Omental fat pad (tissue), 4 donors: ENCODE data around the gene PTPRD. TPM values are rescaled to one million over a fixed set of nuclear protein-coding genes. Genes with fewer than 3 reads are reported as not detected.

ENCODE experiments used
- ATAC-seq: fragments of 150-250 bp; one replicate; pipeline ENCODE4 v1.9.1; 2016; ENCODE audit warnings: mild to moderate bottlenecking, moderate library complexity; ENCODE audit not compliant: low FRiP score
- DNase-seq: peaks from one replicate; pipeline ENCODE4 v3.0.0-alpha.2; 2019; ENCODE audit warnings: low spot score
- total RNA-seq, 4 donors: library from RNA; depleted of rRNA; stranded (reverse); fragments of >200 nt; gene quantifications; one replicate each; pipeline ENCODE4 v1.1.0, GENCODE V29; 2016
- TF ChIP-seq, protein P1 (sequence below), 3 donors: fragments of 450-650 bp; IDR thresholded peaks; one replicate each; pipeline ENCODE4 v1.5.1; 2016 to 2017; ENCODE audit warnings: antibody characterized with exemption in 3 of 3, mild to moderate bottlenecking in 3 of 3, moderate library complexity in 2 of 3

The PTPRD gene
- total RNA-seq, 4 donors from 2014 or later: 3.5 to 34.2 (median 11.2) TPM

DNA sequence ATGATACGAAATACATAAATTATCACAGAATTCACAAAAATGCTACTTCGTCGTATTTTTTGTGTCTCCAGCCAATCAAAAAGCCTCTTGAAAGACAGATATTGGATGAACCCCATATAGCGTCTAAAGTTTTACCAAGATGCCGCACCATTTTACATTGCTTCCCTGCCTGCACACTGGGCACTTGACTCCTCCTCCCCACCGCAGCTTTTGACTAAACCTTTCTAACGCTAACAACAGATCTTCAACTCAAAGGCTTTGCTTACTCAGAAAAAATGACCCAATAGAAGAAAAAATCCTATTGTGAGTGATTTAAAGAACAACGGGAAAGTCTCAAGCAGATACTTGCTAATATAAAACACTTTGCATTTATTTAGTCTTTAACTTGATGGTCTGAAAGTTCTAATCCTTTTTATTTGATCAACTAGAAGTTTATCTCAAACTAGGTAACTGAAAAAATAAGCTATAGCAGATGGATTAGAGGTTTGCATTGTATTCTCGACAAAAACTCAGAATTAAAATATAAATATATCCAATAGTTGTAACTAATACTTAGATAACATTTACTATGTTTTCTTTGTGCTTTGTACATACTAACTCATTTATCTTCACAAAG lies 2204.1 kb downstream of the PTPRD start:
- DNase-seq (no peak), ATAC-seq (no peak)
- TF ChIP-seq, protein P1, sequence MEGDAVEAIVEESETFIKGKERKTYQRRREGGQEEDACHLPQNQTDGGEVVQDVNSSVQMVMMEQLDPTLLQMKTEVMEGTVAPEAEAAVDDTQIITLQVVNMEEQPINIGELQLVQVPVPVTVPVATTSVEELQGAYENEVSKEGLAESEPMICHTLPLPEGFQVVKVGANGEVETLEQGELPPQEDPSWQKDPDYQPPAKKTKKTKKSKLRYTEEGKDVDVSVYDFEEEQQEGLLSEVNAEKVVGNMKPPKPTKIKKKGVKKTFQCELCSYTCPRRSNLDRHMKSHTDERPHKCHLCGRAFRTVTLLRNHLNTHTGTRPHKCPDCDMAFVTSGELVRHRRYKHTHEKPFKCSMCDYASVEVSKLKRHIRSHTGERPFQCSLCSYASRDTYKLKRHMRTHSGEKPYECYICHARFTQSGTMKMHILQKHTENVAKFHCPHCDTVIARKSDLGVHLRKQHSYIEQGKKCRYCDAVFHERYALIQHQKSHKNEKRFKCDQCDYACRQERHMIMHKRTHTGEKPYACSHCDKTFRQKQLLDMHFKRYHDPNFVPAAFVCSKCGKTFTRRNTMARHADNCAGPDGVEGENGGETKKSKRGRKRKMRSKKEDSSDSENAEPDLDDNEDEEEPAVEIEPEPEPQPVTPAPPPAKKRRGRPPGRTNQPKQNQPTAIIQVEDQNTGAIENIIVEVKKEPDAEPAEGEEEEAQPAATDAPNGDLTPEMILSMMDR (IDR thresholded peaks at IDR 0.05): no peak

DNA sequence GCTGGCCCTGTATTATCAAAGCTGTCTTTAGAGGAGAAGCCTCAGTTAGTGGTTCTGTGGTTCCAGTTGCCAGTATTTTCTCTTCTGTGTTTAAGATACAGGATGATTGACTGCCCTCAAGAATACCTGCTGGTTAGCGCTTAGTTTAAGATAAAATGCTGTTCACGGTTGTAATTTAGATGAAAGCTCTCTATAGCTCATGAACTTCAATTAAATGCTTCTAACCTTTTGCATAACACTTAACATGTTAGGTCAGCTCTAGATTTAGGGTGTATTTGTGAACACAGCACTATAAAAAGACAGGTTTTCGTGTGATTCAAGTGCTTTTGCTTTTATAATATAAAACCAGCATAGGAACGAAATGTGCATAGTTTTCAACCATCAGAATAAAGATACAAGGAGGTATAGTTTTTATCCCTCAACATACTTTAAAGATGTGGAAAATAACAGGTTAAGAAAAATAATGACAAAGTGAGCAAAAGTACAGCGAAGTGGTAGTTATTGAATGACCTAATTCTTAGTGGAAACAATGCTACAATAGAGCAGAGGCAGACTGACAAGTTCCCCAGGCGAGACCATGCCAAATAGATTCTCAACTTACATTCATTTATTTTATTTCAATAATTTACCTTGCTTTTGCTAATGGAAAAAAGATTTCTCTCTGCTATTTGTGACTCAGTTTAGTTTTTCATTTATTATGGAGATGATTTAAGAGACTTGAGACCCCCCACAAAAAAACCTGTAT lies 2210.7 kb downstream of the PTPRD start:
- ATAC-seq (no peak), DNase-seq (no peak)
- TF ChIP-seq, protein P1 (IDR thresholded peaks at IDR 0.05): no peak

DNA sequence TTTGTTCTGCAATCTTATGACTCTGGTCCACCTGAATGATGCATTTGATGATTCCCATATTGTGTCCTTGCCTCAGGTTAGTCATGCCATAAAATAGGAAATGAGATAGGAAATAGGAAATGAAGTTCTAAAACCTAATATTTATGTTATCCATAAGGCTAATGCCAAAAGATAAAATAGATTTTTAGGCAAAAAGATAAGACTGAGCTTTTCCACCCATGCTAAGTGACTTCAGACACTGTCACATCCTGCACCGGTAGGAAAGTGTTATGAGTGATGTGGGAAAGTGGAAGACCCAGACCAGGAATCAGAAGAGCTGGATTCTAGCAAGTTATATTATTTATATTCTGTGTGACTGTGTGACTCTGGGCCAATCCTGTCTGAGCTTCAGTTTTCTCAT lies 2212.4 kb downstream of the PTPRD start:
- ATAC-seq (no peak), DNase-seq (no peak)
- TF ChIP-seq, protein P1 (IDR thresholded peaks at IDR 0.05): no peak

DNA sequence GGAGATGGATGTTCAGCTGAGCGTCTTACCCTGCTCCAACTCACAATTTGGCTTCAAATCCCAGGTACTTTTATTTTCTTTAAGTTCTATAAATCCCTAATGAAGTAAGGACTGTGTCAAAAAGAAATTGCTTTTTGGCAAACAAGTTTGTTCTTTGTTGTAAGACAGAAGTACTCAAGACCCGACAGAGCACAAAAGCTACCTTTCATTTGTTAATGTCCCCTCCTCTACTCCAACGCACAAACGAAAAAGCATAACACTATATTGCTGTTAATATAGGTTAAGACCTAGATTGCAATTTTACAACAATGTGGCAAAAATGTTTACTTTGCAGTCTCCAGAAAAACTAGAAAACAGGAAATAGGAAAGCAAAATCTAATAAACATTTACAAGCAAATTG lies 2217.8 kb downstream of the PTPRD start:
- no peak for ATAC-seq
- TF ChIP-seq, protein P1 (IDR thresholded peaks at IDR 0.05): no peak
- no peak for DNase-seq

DNA sequence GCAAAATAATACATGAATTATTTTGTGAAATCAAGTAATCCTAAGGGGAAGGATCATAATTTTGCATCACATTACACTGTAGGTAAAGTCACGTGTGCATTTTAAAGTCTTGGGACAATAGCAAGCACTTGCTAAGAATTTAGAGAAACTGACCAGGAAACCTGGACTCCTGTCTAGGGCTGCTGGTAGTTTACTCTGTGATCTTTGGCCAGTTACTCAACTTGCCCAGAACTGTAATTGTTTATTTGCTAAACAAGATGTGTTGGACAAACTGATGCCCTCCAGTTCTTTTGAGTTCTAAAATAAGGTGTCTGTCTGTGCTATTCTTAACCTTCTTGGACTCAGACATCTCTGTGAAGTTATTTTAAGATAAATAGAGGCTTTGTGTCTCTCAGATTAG lies 2218.5 kb downstream of the PTPRD start:
- DNase-seq (no peak), ATAC-seq (no peak)
- TF ChIP-seq, protein P1 (IDR thresholded peaks at IDR 0.05): no peak

DNA sequence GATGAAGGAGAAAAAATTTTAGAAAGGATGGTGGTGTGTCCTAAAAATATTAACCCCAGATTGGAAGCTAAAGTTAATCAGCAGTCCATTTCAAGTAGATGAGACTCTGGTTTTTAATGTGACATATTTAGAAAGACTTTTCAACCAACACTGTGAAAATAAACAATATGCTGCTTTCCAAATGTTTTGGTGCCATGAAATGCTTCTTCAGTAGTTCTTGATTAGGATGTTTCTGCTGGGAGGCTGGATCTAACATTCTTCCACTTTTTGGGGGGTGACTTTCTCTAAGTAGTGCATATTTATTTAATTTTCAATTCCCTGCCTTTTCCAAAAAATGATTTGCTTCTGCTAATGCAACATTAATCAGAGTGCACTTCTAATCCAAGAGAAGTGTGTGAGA lies 2219.9 kb downstream of the PTPRD start:
- TF ChIP-seq, protein P1 (IDR thresholded peaks at IDR 0.05): no peak
- ATAC-seq (no peak), DNase-seq (no peak)

DNA sequence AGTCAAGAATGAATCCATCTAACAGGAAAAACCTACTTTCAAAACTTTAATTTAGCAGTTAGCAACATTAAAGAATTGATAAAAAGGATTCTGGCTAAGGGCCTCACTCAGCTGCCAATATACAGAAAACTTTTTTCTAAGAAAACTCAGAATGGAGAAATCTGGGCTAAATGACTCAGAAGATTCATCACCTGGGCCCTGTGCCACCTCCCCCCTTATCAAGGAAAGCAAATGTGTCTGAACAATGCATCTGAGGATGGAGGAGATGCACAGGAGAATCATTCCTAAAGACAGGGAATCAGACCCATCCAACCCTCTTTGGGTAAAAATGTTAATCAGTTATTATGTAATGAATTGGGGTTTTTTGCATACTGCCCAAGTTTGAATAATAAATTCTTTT lies 2221.2 kb downstream of the PTPRD start:
- no peak for DNase-seq
- no peak for ATAC-seq
- TF ChIP-seq, protein P1 (IDR thresholded peaks at IDR 0.05): no peak
